ENCODE data around the gene METTL3.

METTL3 gene

DNA sequence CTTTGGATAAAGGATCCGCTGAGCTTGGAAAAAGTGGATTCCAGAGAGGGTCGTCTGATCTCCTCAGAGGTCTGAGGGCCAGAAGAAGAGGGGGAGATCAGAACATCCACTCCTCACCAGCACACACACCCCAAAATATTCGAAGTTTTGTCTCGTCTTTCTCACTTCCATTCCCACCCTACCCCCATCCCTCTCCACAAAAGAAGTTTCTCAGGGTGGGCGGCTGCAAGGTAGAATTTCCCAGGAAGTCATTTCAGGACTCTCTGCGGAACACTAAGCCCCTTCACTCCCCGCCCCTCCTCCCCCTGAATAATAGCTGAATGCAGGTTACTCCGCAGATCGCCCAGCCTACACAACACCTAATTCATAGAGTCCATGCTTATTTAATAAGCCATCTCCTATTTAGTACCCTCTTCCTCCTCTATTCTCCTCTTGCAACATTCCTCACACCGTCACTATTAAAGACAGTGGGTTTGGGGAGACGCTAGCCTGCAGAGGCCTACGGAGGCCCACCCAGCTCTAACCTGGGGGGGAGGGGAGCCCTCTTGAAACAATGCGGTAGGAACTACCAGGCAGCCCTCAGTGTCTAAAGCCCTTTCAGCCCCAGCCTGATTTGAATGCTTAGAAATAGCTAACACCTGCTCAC, 15.7 kb upstream of the METTL3 start:
- peak; percentile 19 for DNase-seq

DNA sequence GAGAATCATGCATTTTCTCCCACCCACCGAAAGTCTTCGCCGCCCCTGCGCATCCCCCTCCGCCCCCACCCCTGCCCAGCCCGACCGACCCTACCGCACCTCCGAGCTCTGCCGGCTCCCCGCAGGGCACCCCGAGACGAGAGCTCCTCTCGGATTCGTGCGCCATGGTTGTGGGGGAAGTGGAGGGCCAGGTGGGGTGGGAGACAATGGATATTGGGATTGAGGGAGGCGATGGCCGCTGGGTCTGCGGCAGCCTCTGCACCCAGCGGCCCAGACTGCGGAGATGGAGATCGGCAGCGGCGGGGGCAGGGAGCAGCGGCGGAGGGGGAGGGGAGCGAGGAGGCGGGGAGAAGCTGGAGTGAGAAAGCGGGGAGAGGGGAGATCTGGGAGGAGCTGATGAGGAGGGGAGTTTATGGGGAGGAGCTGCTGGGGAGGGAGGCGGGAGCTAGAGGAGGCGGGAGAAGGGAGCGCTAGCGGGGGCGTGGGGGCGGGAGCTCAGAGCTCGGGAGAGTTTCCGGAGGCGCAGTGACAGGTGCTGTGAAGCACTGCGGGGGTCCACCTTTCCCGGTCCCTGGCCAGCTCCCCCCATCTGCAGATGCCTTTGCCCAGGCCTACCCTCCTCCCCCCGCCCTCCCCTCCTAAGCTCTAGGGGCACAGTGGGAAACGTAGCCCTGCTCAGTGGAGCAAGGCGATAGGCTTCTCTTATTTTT, 15.0 kb upstream of the METTL3 start, which contains the start of gene SALL2:
Gene SALL2 (minus strand): TSS at position 385 of the 710 bp plus-strand sequence. CDS start 219 bp downstream, at position 166.
- peak; percentile 69 for DNase-seq

DNA sequence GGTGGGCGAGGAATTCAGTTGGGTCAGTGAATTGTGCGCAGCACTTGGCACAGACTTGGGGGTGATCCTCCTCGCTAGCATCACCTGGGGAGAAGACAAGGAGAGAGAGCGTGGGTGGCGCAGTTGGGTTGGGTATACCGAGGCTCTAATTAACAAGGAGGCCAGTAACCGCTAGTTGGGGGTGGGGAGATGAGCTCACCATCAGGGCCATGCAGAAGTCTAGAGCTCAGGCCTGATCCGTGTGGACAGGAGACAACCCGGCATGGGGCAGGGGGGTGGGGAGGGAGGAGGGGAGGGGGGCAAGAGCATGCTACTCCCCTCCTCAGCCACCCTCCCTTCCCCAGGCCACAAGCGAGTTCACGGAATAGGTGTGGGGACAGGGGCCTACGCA, 14.4 kb upstream of the METTL3 start:
- DNase-seq: peak; percentile 1

DNA sequence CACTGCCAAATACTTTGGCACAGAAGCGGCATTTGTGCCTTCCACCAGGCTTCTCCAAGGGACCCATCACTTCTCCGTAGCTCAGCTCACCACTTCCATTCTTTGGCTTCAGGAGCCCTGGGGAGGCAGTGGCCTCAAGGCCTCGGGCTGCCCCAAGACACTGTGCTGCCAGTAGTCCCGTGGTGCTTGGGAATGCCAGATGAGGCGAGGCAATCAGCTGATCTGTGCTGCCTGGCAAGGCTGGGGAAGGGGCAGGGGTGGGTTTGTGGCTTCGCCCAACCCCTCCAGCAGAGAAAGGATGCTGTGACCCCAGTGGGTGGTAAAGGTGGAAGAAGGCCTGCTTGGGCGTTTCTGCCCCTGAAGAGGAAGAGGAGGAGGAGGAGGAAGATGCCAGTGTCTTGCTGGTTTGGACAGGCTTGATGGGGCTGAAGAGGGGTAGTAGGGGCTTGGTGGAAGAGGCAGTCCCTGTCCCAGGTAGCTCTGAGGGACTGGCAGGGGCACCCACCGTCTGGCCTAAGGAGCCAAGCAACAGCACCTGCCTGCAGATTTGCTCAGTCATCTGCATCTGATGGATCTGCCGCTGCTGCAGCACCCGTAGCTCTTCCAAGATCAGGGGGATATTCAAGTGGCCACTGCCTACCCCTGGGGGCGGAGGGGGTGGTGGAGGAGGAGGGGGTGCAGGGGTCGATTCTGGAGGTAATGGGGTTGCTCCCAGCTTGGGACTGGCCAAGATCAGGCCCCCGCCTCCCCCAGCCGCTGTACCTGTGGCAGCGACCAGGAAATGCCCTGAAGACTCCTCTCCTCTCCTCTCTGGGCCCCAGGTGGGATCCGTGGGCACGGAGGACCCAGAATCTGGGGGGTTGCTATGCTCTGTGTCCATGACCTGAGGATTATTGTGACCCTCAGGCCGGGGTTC, 13.7 kb upstream of the METTL3 start:
- DNase-seq: no peak

DNA sequence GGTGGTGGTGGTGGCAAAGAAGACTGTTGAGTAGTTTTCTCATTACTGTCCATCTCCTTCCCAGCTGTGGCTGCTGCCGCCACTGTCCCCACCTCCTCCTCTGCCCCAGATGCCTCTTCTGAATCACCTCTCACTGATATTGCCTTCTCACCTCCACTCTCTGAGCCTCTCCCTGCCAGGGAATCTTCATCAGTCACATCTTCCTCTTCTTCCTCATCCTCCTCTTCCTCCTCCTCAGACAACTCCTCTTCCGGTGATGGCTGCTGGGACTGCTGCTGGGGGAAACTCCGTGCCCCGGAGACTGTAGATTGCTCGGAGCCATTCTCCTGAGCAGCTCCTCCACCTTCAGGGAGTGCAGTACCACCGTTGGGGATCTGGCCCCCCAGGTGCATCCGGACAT, 12.1 kb upstream of the METTL3 start:
- no peak for DNase-seq

DNA sequence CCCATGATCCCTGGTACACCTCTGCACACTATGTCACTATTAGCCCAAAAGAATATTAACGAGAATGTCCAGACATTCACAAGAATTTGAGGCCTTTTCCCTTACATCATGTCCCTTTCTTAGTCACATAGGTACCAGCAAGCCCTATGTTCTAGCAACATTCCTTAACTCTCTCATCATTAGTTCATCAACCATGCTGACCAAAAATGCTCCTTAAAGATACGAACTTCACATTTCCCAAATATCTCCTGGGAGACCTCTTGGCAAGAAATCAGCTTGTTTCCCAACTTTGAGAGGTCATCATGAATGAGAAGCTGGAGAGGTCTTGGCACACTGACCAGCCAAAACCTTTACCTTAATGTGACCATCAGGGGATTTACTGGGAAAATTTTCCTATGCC, 10.4 kb upstream of the METTL3 start:
- DNase-seq: no peak

DNA sequence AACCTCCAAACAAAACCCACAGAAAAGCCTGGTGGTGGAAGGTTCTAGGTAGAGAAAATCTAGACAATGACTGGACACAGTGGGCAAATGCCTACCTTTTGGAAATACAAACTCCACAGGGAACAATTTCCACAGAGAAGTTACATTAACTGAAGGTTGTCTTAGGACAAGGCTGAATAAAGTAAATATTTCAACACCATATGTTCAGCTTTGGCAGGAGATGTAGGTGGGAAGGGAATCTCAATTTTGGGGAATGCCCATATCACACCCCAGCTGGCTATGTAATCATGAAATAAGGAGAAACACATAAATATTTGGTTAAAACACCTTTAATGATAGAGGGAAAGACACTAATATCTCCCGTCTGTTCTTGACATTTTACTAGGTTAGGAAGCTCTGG, 9.6 kb upstream of the METTL3 start:
- DNase-seq: no peak

DNA sequence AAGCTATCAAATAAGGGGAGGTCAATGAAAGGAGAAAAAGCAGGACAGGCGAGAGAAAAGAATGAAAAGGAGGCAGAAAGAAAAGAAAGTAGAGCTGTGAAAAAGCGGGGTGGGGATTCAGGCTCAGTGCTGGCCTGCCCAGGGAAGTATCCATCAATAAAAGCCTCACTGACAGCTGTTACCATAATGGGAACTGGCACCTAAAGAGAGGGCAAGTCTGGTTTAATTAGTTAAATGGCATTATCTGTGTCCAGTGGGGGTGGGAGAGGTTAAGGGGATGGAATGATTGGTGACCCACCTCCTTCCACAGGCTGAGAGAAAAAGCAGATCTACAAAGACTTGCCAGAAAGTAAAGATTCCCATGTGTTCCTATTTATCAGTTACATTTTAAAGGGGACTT, 7.6 kb upstream of the METTL3 start:
- no peak for DNase-seq

DNA sequence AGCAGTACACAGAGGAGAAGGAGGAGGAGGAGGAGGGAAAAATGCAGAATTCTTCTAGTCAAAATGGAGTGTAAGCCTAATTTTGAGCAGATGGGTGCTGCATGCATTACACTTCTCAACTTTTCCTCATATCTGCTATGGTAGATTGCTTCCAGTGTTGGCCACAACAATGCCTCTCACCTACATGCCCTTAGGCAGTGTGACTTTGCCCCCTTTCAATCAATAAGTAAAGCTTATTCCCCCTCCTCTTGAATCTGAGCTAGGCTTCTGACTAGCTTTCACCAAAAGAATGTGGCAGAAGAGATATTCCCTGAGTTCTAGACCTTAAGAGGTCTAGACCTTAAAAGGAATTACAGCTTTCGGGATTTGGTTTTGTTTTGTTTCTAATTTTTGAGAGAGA, 3.2 kb upstream of the METTL3 start:
- DNase-seq: no peak

DNA sequence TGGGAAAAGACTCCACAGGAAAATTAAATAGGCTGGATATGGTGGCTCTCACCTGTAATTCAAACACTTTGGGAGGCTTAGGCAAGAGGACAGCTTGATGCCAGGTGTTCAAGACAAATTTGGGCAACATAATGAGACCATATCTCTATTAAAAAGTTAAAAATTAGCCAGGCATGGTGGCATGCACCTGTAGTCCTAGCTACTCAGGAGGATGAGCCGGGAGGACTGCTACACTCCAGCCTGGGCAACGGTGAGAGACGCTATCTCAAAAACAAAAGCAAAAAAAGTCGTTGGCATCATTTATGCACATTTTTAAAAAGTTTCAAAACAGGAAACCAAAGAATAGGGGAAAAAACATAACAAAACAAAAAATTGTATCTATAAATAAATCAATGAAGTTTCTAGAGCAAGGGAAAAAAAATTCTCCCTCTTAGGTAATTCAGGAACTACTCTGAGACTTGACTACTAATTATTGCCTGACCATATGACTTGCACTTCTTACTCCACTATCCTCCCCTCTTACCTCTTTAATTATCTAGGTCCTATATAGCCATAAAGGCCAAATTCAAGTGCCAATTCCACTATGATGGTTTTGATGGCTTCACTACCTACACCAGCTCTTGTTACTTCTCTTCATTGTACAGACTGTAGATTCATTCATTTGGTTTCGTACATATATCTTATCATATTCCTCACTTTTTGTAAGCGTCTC, 1.6 kb downstream of the METTL3 start:
- no peak for DNase-seq

DNA sequence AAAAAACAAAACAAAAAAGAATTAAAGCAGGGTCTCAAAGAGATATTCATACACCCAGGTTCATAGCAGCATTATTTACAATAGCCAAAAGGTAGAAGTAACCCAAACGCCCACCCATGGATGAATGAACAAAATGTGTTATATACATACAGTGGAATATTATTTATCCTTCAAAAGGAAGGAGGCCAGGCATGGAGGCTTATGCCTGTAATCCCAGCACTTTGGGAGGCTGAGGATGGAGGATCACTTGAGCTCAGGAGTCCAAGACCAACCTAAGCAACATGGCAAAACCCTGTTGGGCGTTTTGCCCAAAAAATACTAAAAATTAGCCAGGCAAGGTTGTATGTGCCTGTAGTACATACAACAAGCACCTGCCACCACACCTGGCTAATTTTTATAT, 4.6 kb downstream of the METTL3 start:
- DNase-seq: no peak

DNA sequence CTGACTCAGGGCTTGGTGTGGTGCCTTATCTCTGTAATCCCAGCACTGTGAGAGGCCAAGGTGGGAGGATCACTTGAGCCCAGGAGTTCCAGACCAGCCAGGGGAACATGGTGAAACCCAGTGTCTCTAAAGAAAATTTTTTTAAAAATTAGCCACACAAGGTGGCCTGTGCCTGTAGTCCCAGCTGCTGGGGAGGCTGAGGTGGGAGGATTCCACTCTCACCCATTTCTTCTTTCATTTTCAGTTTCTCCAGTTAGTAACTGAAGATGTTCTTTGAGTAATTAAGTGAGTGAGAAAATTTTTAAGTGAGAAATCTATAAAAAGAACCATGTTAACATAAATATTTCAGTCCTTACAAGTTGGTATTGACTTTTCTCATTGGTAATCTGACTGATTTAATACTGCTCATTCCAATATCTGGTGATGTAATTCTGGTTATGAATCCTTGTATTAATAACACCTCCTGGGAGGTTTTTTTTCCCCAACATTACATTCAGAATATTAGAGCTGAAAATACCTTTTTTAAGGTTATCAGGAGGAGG, 6.1 kb downstream of the METTL3 start:
- DNase-seq: no peak

DNA sequence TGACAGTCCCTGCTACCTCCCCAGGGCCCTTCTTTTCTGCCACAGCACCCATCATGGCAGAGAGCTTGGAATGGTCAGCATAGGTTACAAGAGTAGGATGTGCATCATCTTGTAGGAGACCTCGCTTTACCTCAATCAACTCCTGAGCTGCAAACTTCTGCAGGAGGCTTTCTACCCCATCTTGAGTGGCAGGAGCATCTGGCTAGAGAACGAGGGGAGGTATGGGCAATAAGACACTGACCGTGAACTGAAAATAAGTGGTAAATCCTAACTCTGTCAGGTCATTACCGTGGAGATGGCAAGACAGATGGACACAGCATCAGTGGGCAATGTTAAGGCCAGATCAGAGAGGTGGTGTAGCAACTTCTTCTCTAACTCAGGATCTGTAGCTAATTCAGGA, 7.8 kb downstream of the METTL3 start:
- DNase-seq: no peak

DNA sequence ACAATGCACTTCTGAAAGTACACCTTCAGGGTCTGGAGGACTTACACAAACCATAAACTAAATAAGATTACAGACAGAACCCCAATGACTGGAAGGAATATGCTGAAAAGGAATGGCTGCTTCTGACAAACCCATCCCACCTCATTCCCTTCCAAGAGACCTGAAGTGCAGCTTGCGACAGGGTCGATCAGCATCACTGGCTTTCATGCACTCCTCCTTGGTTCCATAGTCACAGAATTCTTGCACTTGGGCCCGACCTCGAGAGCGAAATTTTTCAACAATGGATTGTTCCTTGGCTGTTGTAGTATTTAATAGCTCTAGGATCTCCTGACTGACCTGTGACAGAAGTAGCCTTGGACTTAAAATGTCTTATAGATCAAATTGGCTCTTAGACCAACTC, 9.6 kb downstream of the METTL3 start:
- no peak for DNase-seq

DNA sequence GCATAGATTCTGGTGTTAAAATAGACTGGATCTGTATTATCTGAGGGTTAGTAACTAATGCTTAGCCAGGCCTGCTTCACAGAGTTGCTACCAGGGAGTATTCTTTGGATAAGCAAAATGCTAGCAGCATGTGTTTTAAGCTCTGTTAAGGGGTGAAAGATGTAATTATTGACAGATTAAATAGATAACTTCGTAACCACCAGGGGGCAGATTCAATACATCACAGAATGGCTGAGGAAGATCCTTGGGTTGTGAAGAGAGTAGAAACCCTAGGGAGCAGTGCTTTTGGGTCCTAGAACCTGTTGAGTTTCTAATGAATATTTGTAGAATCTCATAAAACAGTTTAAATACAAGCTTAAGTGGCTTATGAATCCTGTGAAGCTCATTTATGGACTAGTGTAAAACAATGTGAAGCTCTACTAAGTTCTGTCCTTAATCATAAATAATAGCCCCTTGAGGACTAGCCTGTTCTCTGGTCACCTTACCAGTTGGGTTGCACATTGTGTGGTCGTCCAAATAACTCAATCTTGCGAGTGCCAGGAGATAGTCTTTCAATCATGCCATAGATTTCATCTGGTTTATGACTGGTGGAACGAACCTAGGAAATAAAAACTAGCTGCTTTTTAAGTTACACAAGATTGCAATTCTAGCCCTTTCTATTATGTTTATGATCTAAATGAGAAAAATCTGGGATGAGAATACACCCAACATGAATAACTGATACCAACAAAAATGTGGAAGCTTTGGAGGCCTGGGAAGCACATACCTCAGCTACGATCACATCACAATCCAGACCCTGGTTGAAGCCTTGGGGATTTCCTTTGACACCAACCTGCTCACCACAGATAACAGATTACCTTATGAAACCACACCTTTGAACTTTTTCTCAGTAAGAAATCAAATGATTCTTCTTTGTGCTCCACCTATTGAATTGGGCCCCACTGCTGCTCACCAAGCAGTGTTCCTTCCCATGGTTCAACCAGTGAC, 12.3 kb downstream of the METTL3 start:
- DNase-seq: peak; percentile 61

DNA sequence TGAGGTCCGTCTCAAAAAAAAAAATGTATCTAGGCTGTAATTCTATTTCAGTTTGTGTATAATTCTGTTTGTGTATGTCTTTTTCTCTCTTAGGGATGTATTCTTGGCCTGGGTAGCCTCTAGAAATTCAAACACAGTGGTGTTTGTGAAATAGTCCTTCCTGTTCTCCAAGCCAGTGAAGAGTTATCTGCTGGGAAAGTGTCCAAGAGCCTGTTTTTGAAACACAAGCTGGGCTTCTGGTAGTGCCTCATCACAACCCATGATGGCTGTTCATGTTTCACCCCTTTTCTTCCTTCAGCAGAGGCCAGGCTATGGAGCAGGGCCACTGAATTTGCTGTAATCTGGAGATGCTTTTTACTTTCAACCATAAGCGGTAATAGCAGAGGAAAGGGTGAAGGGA, 14.7 kb downstream of the METTL3 start:
- DNase-seq: no peak

DNA sequence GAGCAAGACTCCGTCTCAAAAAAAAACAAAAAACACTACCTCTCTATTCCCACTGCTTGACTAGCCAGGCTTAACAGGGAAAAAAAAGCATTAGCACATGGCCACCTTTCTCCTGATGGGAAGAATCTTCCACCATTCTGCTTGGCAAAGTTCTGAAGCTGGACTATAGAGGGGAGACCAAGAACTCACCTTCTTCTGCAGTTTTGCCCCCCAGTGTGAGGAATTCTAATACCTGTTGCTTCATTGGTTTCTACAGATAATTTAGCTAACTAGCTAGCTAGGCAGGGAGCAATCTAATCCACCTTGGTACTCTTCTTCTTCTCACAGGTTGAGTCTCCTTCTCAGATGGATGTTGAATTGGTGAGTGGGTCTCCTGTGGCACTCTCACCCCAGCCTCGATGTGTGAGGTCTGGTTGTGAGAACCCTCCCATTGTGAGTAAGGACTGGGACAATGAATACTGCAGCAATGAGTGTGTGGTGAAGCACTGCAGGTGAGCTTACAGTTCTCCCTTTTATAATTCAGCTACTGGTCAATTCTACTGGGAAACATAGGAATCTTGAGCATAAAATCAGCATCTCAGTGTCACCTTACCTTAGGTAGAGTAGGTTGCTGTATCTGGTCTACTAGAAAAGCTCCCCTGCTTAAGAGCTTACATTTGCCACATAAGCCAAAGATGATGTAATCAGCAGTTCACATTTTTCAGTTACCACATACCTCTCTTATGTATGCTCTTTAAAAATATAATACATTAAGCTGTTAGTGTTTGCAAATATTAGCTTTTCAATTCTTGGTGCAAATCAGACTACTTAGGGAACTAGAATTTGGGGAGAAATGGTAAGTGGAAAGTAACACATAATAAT, 16.0 kb downstream of the METTL3 start:
- no peak for DNase-seq

DNA sequence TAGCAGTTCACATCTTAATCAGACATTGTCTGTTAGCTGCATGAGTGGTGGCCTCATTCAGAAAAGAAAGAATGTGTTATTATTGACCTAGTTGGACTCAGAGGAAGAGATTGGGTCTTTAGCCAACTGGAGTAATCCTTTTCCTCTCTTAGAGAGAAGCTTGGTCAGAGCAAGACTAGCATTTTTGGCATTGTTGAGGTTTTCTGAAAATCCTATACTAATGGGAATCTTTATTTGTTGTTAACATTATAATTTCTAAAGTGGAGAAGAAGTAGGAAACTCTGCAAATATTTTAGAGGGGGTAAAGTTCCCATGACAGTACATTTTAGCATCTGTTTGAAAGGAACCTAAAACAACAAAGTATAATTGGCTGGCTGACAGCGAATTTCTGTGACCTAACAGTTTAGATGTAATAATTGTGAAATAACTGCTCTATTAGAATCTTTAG, 24.5 kb downstream of the METTL3 start:
- DNase-seq: no peak

DNA sequence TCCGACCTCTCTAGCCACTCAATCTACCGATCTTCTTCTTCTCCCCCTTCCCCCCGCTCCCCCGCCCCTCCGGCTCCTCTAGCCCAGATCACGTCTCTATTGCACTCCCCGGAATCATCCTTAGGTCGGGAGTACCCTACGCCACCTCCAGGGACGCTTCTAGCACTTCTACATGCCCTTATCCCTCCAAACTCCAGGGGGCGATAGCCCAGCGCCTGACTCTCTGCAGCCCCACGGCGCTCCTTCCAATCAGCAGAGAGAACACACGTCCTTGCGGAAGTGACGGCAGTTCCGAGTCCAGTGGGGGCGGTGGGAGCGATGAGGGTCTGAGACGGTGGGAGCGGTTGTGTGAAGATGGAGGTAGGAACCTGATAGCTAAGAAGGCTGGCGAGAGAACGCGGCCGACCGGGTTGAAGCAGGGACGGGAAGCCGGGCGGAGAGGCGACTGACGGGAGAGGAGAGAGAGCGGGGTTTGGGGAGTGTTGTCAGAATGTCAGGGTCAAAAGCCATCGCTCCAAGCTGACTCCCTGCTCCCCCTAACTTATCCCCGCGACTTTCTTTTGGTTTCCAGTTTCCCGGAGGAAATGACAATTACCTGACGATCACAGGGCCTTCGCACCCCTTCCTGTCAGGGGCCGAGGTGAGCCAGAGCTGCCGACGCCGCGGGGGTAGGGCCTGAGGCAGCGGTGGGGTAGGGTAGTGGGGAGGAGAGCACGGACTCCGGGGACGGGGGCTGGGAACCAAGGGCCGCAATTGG, 34.0 kb downstream of the METTL3 start, which contains the start of the genes RAB2B and TOX4:
Gene RAB2B (minus strand): TSS at position 35 of the 757 bp plus-strand sequence. CDS start 87 bp downstream, outside the sequence.
Gene TOX4 (plus strand): TSS at position 271 of the 757 bp plus-strand sequence. CDS start 84 bp downstream, at position 355.
- DNase-seq: peak; percentile 93
